LNCaP clone FGC (cell line): Measurements from ENCODE around the gene GLI3.

ENCODE experiments used
- DNase-seq: peaks from one replicate; pipeline ENCODE4 v3.0.0-alpha.2; 2011; ENCODE audit warnings: low read depth
- H3K4me3 ChIP-seq: 2 replicates; pipeline ENCODE4 v1.5.1; 2011; ENCODE audit warnings: mild to moderate bottlenecking, low read depth, low read length, control low read depth
- TF ChIP-seq, protein P1 (sequence below): IDR thresholded peaks from 2 replicates; pipeline ENCODE4 v1.5.1; 2012; ENCODE audit warnings: mild to moderate bottlenecking; ENCODE audit not compliant: control insufficient read depth, insufficient read depth; ENCODE audit errors: extremely low read depth

GLI3 gene

DNA sequence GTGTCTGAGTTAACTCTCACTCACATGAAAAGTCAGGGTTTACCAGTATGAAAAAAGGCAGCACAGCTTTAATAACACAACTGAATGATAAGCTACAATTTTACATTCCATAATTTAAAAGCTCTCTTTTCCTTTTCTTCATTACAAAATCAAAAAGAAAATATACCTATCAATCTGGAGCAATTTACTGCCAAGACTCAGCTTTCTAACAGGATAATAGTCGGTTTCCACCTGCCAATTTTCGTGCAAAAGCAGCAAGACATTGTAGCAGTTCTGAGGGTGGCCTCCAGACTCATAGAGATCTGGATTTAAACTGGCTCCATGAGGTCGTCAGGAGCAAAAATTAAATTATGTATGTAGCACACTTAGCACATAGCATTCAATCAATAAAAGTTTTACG is 191.0 kb downstream of the GLI3 start:
- no peak for DNase-seq
- no peak overlapping the region for H3K4me3 ChIP-seq
- TF ChIP-seq, protein P1, sequence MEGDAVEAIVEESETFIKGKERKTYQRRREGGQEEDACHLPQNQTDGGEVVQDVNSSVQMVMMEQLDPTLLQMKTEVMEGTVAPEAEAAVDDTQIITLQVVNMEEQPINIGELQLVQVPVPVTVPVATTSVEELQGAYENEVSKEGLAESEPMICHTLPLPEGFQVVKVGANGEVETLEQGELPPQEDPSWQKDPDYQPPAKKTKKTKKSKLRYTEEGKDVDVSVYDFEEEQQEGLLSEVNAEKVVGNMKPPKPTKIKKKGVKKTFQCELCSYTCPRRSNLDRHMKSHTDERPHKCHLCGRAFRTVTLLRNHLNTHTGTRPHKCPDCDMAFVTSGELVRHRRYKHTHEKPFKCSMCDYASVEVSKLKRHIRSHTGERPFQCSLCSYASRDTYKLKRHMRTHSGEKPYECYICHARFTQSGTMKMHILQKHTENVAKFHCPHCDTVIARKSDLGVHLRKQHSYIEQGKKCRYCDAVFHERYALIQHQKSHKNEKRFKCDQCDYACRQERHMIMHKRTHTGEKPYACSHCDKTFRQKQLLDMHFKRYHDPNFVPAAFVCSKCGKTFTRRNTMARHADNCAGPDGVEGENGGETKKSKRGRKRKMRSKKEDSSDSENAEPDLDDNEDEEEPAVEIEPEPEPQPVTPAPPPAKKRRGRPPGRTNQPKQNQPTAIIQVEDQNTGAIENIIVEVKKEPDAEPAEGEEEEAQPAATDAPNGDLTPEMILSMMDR: no peak

DNA sequence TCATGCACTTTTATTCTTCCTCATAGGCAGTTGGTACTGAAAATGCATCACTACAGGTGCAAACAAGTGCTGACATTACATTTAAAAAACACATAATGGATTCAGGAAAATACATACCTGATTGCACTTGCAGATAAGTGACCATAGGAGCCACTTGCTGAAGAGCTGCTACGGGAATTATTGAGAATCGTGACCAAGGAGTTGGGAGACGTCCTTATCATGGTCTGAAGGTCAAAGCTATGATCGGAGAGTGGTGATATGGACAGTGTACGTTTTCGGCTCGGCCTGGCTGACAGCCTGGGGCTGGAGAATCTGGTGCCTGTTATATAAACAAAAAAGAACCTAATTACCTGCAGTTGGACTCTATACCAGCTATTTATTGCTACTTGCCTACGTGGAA is 197.1 kb downstream of the GLI3 start:
- H3K4me3 ChIP-seq: no peak overlapping the region
- TF ChIP-seq, protein P1: no peak
- DNase-seq: peak; percentile 67

DNA sequence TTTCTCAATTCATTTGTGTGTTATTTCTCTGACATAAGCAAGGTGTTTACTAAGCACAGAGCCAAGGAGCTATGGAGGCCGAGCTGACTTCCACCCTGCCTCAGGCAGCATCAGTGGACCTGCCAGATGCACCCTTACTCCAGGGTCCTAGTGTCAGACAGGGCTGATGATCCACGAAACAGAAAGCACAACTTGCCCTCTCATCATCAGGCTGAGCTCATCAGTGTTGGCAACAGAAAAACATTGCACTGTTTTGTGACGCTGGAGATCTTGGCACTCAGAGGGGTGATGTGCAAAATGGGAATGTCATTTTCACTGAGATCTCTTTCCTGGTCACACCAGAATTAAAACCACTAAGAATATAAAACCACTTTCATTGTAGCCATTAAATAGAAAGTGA is 201.8 kb downstream of the GLI3 start:
- TF ChIP-seq, protein P1: no peak
- no peak for DNase-seq
- no peak overlapping the region for H3K4me3 ChIP-seq

DNA sequence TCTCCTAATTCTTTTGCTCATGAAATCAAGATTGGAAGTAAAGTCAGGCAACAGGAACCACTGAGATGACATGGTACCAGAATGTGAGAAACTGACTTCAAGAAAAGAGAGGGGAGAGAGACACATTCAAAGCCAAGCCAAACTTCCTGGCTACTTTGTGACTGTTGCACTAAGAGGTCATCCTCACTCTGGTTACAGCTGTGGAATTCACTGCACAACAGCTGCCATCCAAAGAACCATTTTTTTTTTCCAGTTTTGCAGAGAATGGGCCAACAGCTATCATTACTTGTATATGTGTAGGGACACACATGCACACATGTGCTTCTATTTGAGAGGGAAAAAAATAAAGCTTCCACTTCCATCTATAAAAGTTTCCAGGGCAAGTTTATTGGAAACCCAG is 203.5 kb downstream of the GLI3 start:
- TF ChIP-seq, protein P1: no peak
- no peak overlapping the region for H3K4me3 ChIP-seq
- DNase-seq: no peak

DNA sequence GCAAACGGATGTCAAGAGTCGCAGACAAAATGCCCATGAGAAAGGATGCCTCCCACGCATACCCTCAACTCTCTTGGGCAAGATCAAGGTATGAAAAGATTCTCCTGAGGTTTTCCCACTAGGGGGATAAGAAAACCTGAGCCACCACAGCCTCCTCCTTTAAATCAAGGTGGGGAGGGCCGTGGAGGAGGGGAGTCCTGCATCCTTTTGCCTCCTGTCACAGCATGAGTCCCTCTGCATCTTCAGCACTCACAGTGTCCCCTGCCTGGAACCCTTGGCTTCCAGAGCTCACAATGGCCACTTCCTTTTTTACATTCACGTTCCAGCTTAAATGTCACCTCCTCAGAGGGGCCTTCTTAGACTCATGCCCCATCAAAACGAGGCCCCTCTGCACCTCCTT is 207.6 kb downstream of the GLI3 start:
- TF ChIP-seq, protein P1: no peak
- no peak for DNase-seq
- no peak overlapping the region for H3K4me3 ChIP-seq

DNA sequence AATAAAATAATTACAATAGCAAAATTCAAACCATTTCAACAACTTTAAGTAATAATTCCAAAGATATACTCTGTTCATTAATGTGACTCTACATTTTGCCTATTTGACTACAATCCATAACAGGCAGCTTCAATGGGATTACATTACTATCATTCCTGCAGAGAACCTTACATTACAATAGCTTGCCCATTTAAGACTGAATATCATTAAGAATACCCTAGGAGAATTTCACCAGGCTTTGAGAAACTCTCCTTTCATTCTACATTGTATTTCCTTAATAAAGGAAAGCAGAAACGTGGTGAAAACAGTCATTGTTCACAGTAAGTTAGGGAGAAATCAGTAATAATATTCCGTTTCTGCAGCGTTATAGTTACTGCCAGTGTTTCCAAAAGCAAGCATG is 209.5 kb downstream of the GLI3 start:
- DNase-seq: no peak
- no peak overlapping the region for H3K4me3 ChIP-seq
- TF ChIP-seq, protein P1: no peak

DNA sequence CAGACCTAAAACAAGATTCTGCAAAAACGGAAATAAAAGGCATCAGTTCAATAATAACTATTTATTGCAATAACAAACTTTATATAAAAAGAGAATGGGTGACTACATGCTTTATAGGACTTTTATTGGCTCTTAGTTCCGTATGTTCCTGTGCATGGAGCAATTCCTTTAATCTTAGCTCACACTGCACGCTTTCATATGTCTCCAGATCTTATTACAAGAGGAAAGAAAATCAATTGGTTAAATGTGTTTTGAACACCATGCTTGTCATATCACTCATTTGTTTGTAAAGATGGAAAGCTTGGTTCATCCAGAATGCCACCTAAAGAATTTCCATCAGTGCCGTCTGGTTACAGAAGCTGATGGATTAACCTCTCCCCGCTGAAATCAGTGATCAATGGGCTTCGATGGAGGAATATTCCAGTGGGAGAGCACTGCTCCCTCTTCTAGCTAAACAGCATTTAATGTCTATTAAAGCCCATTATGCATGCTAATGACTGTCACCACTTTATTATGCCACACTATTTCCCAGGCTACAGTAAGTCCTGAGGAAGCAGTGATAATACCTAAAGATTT is 210.3 kb downstream of the GLI3 start:
- TF ChIP-seq, protein P1: no peak
- DNase-seq: no peak
- no peak overlapping the region for H3K4me3 ChIP-seq
